ENCODE results near the gene ZYG11A.

Gene ZYG11A

GRCh38 chr1:52917581-52917980 lies 75.0 kb downstream of the ZYG11A start:
- H3K9ac ChIP-seq (ENCODE audit: low read length), result no peak overlapping the region
- no peak for TF ChIP-seq EZH2 (IDR thresholded peaks at IDR 0.05; ENCODE audit: borderline replicate concordance, low read length)
- TF ChIP-seq, protein P1, sequence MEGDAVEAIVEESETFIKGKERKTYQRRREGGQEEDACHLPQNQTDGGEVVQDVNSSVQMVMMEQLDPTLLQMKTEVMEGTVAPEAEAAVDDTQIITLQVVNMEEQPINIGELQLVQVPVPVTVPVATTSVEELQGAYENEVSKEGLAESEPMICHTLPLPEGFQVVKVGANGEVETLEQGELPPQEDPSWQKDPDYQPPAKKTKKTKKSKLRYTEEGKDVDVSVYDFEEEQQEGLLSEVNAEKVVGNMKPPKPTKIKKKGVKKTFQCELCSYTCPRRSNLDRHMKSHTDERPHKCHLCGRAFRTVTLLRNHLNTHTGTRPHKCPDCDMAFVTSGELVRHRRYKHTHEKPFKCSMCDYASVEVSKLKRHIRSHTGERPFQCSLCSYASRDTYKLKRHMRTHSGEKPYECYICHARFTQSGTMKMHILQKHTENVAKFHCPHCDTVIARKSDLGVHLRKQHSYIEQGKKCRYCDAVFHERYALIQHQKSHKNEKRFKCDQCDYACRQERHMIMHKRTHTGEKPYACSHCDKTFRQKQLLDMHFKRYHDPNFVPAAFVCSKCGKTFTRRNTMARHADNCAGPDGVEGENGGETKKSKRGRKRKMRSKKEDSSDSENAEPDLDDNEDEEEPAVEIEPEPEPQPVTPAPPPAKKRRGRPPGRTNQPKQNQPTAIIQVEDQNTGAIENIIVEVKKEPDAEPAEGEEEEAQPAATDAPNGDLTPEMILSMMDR (IDR thresholded peaks at IDR 0.05; ENCODE audit: low read length), result no peak
- H3F3A ChIP-seq (ENCODE audit: insufficient read depth, low read length), result no peaks in the 10 kb centered on the region
- H2AFZ ChIP-seq (ENCODE audit: low read length), result no peak overlapping the region
- no peaks in the 10 kb centered on the region for H3K4me1 ChIP-seq (ENCODE audit: insufficient read depth, low read length, severe bottlenecking)
- no peak overlapping the region for H3K27ac ChIP-seq (ENCODE audit: low read depth, low read length, poor library complexity, severe bottlenecking)
- no peaks in the 10 kb centered on the region for H3K9me3 ChIP-seq (ENCODE audit: low read length)
- no peaks in the 10 kb centered on the region for H3K79me2 ChIP-seq (ENCODE audit: insufficient read depth, low read length)
- no peaks in the 10 kb centered on the region for H3K36me3 ChIP-seq (ENCODE audit: insufficient read depth, low read length)
- no peaks in the 10 kb centered on the region; the same call in none of the 2 replicates for H3K27me3 ChIP-seq (ENCODE audit: insufficient read depth, low read length)
- H3K9me2 ChIP-seq (ENCODE audit: low read depth, low read length), result no peaks in the 10 kb centered on the region
- no peak overlapping the region for H3K4me3 ChIP-seq (ENCODE audit: low read depth, low read length, poor library complexity, severe bottlenecking)
- no peak overlapping the region for H3K4me2 ChIP-seq (ENCODE audit: low read length)
- no peaks in the 10 kb centered on the region for H4K20me1 ChIP-seq (ENCODE audit: insufficient read depth, low read length)

- Histone ChIP-seq H3K9me3 (ENCODE audit: low read length) (no peaks in the 10 kb centered on the region), H4K20me1 (ENCODE audit: insufficient read depth, low read length) (no peaks in the 10 kb centered on the region), H2AFZ (ENCODE audit: low read length) (no peak overlapping the region), H3K27me3 (ENCODE audit: insufficient read depth, low read length) (no peaks in the 10 kb centered on the region; the same call in none of the 2 replicates), H3K27ac (ENCODE audit: low read depth, low read length, poor library complexity, severe bottlenecking) (no peak overlapping the region), H3K9me2 (ENCODE audit: low read depth, low read length) (no peaks in the 10 kb centered on the region), H3F3A (ENCODE audit: insufficient read depth, low read length) (no peaks in the 10 kb centered on the region), H3K79me2 (ENCODE audit: insufficient read depth, low read length) (no peaks in the 10 kb centered on the region), H3K4me3 (ENCODE audit: low read depth, low read length, poor library complexity, severe bottlenecking) (no peak overlapping the region), H3K9ac (ENCODE audit: low read length) (no peak overlapping the region), H3K36me3 (ENCODE audit: insufficient read depth, low read length) (no peaks in the 10 kb centered on the region), H3K4me2 (ENCODE audit: low read length) (no peak overlapping the region), H3K4me1 (ENCODE audit: insufficient read depth, low read length, severe bottlenecking) (no peaks in the 10 kb centered on the region)
- TF ChIP-seq, protein P1 (IDR thresholded peaks at IDR 0.05; ENCODE audit: low read length), result no peak
- TF ChIP-seq EZH2 (IDR thresholded peaks at IDR 0.05; ENCODE audit: borderline replicate concordance, low read length), result no peak
Observed at GRCh38 chr1:52918201-52918600, 75.6 kb downstream of the ZYG11A start.

GRCh38 chr1:52919051-52919722 lies 76.6 kb downstream of the ZYG11A start:
- Histone ChIP-seq H3K79me2 (ENCODE audit: insufficient read depth, low read length) (no peaks in the 10 kb centered on the region), H3K9me3 (ENCODE audit: low read length) (no peaks in the 10 kb centered on the region)

More at GRCh38 chr1:52919051-52919722, 76.6 kb downstream of the ZYG11A start:
- Histone ChIP-seq H3K27ac (ENCODE audit: low read depth, low read length, poor library complexity, severe bottlenecking) (no peak overlapping the region), H3K4me2 (ENCODE audit: low read length) (no peak overlapping the region), H3K4me3 (ENCODE audit: low read depth, low read length, poor library complexity, severe bottlenecking) (no peak overlapping the region), H3K4me1 (ENCODE audit: insufficient read depth, low read length, severe bottlenecking) (no peaks in the 10 kb centered on the region), H3K9ac (ENCODE audit: low read length) (no peak overlapping the region), H3K9me2 (ENCODE audit: low read depth, low read length) (no peaks in the 10 kb centered on the region), H3K27me3 (ENCODE audit: insufficient read depth, low read length) (peaks cover under 1% of the 10 kb centered on the region), H4K20me1 (ENCODE audit: insufficient read depth, low read length) (no peaks in the 10 kb centered on the region), H3K36me3 (ENCODE audit: insufficient read depth, low read length) (no peaks in the 10 kb centered on the region), H3F3A (ENCODE audit: insufficient read depth, low read length) (no peaks in the 10 kb centered on the region), H2AFZ (ENCODE audit: low read length) (no peak overlapping the region)
- no peak for TF ChIP-seq EZH2 (IDR thresholded peaks at IDR 0.05; ENCODE audit: borderline replicate concordance, low read length)
- TF ChIP-seq, protein P1 (IDR thresholded peaks at IDR 0.05; ENCODE audit: low read length), result no peak
